ENCODE data around the gene MRPS16. TPM values are rescaled to one million over a fixed set of nuclear protein-coding genes. Genes with fewer than 3 reads are reported as not detected.

Gene MRPS16
- total and polyA plus RNA-seq, 2 donors from 2014 or later: 82.9 to 160 TPM

DNA sequence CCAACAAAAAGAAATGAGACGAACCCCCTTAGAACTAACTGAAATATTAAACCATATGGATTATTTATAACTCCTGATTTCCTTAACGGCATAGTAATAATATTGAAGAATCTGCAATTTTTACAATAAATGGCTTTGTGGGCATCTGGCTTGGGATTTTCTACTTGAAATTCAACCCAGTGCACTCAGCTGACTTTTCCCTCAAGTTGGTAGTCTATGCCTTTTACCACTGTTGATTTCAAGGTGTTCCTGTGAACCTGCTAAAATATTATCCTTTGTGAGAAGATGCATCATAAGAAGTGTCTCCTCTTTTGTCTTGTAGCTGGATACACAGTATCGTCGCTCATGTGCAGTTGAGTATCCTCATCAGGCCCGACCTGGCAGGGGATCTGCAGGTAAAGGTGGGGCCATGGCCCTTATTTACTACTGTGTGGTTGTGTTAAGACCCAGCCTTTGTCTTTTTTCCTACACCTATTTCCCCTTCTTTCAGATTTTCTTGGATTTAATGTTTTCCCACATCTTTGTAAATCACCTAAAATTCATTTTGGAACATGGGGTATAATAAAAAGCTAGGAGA lies 13.4 kb downstream of the MRPS16 start:
- H3K27me3 ChIP-seq (ENCODE audit: control insufficient read depth, insufficient read depth, low read length): no peaks in the 10 kb centered on the region
- H3K27ac ChIP-seq (ENCODE audit: low read depth in 2 of 2, low read length in 2 of 2): no peak overlapping the region
- H3K9me3 ChIP-seq (ENCODE audit: control insufficient read depth in 2 of 3, insufficient read depth in 1 of 3, low read length in 3 of 3): no peaks in the 10 kb centered on the region
- H3K36me3 ChIP-seq (ENCODE audit: control insufficient read depth in 2 of 3, insufficient read depth in 3 of 3, low read length in 3 of 3): peaks cover 6 to 25% (median 12%) of the 10 kb centered on the region in 3 donors
- intact Hi-C loops (cut with DNase I): no loop called here
- FAIRE-seq (no peak), DNase-seq (no peak)
- H3K9ac ChIP-seq (ENCODE audit: low read length in 3 of 3): no peak overlapping the region
- H3K4me1 ChIP-seq (ENCODE audit: control insufficient read depth in 2 of 3, insufficient read depth in 2 of 3, low read depth in 1 of 3, low read length in 3 of 3): no peaks in the 10 kb centered on the region
- no peak overlapping the region for H3K4me3 ChIP-seq (ENCODE audit: low read length in 3 of 3)
- TF ChIP-seq, protein P1, sequence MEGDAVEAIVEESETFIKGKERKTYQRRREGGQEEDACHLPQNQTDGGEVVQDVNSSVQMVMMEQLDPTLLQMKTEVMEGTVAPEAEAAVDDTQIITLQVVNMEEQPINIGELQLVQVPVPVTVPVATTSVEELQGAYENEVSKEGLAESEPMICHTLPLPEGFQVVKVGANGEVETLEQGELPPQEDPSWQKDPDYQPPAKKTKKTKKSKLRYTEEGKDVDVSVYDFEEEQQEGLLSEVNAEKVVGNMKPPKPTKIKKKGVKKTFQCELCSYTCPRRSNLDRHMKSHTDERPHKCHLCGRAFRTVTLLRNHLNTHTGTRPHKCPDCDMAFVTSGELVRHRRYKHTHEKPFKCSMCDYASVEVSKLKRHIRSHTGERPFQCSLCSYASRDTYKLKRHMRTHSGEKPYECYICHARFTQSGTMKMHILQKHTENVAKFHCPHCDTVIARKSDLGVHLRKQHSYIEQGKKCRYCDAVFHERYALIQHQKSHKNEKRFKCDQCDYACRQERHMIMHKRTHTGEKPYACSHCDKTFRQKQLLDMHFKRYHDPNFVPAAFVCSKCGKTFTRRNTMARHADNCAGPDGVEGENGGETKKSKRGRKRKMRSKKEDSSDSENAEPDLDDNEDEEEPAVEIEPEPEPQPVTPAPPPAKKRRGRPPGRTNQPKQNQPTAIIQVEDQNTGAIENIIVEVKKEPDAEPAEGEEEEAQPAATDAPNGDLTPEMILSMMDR (IDR thresholded peaks at IDR 0.05; ENCODE audit: borderline replicate concordance, extremely low read depth, insufficient read depth): no peak

DNA sequence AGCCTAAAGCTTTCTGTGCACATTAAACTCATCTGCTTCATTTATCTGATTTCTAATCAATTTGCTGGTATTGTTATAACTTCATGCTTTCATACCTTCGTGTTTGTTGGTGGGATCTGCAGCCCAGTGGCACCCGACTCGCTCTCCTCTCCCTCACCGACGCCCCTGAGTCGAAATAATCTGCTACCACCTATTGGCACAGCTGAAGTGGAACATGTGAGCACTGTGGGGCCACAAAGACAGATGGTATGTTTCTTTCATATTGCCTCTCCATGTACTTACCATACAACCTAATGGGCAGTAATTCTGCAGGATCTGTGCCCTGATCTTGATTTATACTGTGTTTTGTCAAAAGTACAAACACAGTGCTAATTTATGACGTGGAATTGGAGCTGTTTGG lies 17.7 kb downstream of the MRPS16 start:
- Histone ChIP-seq H3K4me3 (ENCODE audit: low read length in 3 of 3) (no peak overlapping the region), H3K27ac (ENCODE audit: low read depth in 2 of 2, low read length in 2 of 2) (no peak overlapping the region), H3K27me3 (ENCODE audit: control insufficient read depth, insufficient read depth, low read length) (no peaks in the 10 kb centered on the region), H3K36me3 (ENCODE audit: control insufficient read depth in 2 of 3, insufficient read depth in 3 of 3, low read length in 3 of 3) (peaks cover 4 to 41% (median 6%) of the 10 kb centered on the region in 3 donors), H3K9ac (ENCODE audit: low read length in 3 of 3) (no peak overlapping the region), H3K4me1 (ENCODE audit: control insufficient read depth in 2 of 3, insufficient read depth in 2 of 3, low read depth in 1 of 3, low read length in 3 of 3) (no peaks in the 10 kb centered on the region), H3K9me3 (ENCODE audit: control insufficient read depth in 2 of 3, insufficient read depth in 1 of 3, low read length in 3 of 3) (no peaks in the 10 kb centered on the region)
- intact Hi-C loops (cut with DNase I): no loop called here
- no peak for DNase-seq
- TF ChIP-seq, protein P1 (IDR thresholded peaks at IDR 0.05; ENCODE audit: borderline replicate concordance, extremely low read depth, insufficient read depth): no peak
- FAIRE-seq: no peak

DNA sequence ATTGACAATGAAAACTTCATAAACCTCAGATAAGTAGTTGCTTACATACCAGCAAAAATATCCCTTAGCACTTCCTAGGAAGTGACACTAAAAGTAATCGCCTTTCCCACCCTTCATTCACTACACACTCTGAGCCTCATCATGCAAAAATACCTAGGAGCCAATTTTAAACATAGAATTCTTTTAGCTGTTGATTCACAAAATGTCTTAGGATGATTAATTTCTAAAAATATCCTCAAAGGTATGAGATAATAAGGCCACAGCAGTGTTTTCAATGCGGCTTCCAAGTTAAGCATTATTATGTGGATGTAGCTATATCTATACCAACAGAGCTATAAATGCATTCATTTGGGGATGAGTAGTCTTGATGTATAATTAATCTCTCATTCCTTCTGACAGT lies 18.6 kb downstream of the MRPS16 start:
- Histone ChIP-seq H3K27me3 (ENCODE audit: control insufficient read depth, insufficient read depth, low read length) (no peaks in the 10 kb centered on the region), H3K36me3 (ENCODE audit: control insufficient read depth in 2 of 3, insufficient read depth in 3 of 3, low read length in 3 of 3) (peaks cover 2 to 37% (median 8%) of the 10 kb centered on the region in 3 donors), H3K4me3 (ENCODE audit: low read length in 3 of 3) (no peak overlapping the region), H3K4me1 (ENCODE audit: control insufficient read depth in 2 of 3, insufficient read depth in 2 of 3, low read depth in 1 of 3, low read length in 3 of 3) (no peaks in the 10 kb centered on the region), H3K27ac (ENCODE audit: low read depth in 2 of 2, low read length in 2 of 2) (no peak overlapping the region), H3K9me3 (ENCODE audit: control insufficient read depth in 2 of 3, insufficient read depth in 1 of 3, low read length in 3 of 3) (no peaks in the 10 kb centered on the region), H3K9ac (ENCODE audit: low read length in 3 of 3) (no peak overlapping the region)
- intact Hi-C loops (cut with DNase I): no loop called here
- TF ChIP-seq, protein P1 (IDR thresholded peaks at IDR 0.05; ENCODE audit: borderline replicate concordance, extremely low read depth, insufficient read depth): no peak
- FAIRE-seq (no peak), DNase-seq (no peak)

DNA sequence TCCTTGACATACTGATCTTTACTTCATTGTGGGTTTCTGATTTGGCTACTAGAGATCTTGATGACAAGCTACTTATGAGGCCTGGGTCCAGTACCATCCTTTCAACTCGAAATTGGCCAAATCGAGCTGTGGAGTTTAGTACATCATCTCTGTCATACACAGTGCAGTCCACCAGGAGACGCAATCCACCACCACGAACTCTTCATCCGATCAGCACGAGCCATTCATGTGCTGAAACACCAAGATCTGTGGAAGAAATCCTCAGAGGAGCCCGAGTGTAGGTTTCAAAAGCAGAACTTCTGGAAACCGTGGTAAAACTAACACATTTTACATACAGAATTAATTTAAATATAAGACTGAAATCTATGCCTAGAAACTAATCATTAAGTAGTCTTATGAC lies 19.6 kb downstream of the MRPS16 start:
- no peak overlapping the region for H3K27ac ChIP-seq (ENCODE audit: low read depth in 2 of 2, low read length in 2 of 2)
- H3K9me3 ChIP-seq (ENCODE audit: control insufficient read depth in 2 of 3, insufficient read depth in 1 of 3, low read length in 3 of 3): no peaks in the 10 kb centered on the region
- FAIRE-seq: no peak
- intact Hi-C loops (cut with DNase I): no loop called here
- no peak for DNase-seq
- no peaks in the 10 kb centered on the region for H3K27me3 ChIP-seq (ENCODE audit: control insufficient read depth, insufficient read depth, low read length)
- H3K9ac ChIP-seq (ENCODE audit: low read length in 3 of 3): no peak overlapping the region
- TF ChIP-seq, protein P1 (IDR thresholded peaks at IDR 0.05; ENCODE audit: borderline replicate concordance, extremely low read depth, insufficient read depth): no peak
- H3K4me3 ChIP-seq (ENCODE audit: low read length in 3 of 3): no peak overlapping the region
- H3K36me3 ChIP-seq (ENCODE audit: control insufficient read depth in 2 of 3, insufficient read depth in 3 of 3, low read length in 3 of 3): peaks cover 2 to 42% (median 8%) of the 10 kb centered on the region in 3 donors
- no peaks in the 10 kb centered on the region for H3K4me1 ChIP-seq (ENCODE audit: control insufficient read depth in 2 of 3, insufficient read depth in 2 of 3, low read depth in 1 of 3, low read length in 3 of 3)

All from kidney (tissue), 14 donors.